ENCODE results near the gene SCAMP4. TPM values are rescaled to one million over a fixed set of nuclear protein-coding genes. Genes with fewer than 3 reads are reported as not detected.
A peak's percentile ranks its signal among the peaks of the same experiment; 100 is the strongest.

SCAMP4 gene
- total and polyA plus RNA-seq, 9 of the 15 experiments (the other 6 are each of a cell fraction or from before 2014, with no cell fraction given) = 0.81 to 45.9 (median 12.8) TPM

- TF ChIP-seq MAX (CRISPR knock-in tag; IDR thresholded peaks at IDR 0.05) (peak; percentile 64), EP400 (IDR thresholded peaks at IDR 0.05) (peak; percentile 63; the same call in 1 of the 2 replicates), NRF1 (conservative IDR thresholded peaks at IDR 0.05 in 1 of 2, IDR thresholded peaks at IDR 0.05 in 1 of 2) (peak; percentile 40 to 42; a peak in 2 of 4 replicates), POLR2G (IDR thresholded peaks at IDR 0.05; ENCODE audit: low read depth, low read length) (peak; percentile 70), CREM (IDR thresholded peaks at IDR 0.05; ENCODE audit: low read depth) (no peak), SIN3A (IDR thresholded peaks at IDR 0.05; ENCODE audit: borderline replicate concordance in 2 of 2, control insufficient read depth in 1 of 2, low read depth in 2 of 2, low read length in 2 of 2) (peak; percentile 29 to 54; a peak in 2 of 4 replicates), HCFC1 (IDR thresholded peaks at IDR 0.05; ENCODE audit: low read depth, low read length) (peak; percentile 22; the same call in 1 of the 2 replicates), ETV5 (CRISPR knock-in tag; IDR thresholded peaks at IDR 0.05; ENCODE audit: low read depth) (peak; percentile 78), CTCFL (IDR thresholded peaks at IDR 0.05; ENCODE audit: borderline replicate concordance, insufficient read depth, low read depth, low read length, poor library complexity, severe bottlenecking) (peak; percentile 33), MXI1 (IDR thresholded peaks at IDR 0.05; ENCODE audit: low read depth, low read length) (0 out of 2 replicates have a peak, but pooled peaks have one; percentile 28), SMAD3 (CRISPR knock-in tag; conservative IDR thresholded peaks at IDR 0.05) (no peak), PRMT5 (CRISPR knock-in tag; IDR thresholded peaks at IDR 0.05) (no peak), ZSCAN29 (IDR thresholded peaks at IDR 0.05) (0 out of 2 replicates have a peak, but pooled peaks have one; percentile 17), ZBTB2 (IDR thresholded peaks at IDR 0.05) (peak; percentile 41; the same call in 1 of the 2 replicates), HNRNPLL (IDR thresholded peaks at IDR 0.05; ENCODE audit: low read depth, low read length, poor library complexity, severe bottlenecking) (peak; percentile 85), ARHGAP35 (IDR thresholded peaks at IDR 0.05; ENCODE audit: partially characterized antibody) (no peak), SUPT5H (IDR thresholded peaks at IDR 0.05) (no peak; the same call in 1 of the 2 replicates), ZNF740 (CRISPR knock-in tag; IDR thresholded peaks at IDR 0.05) (0 out of 2 replicates have a peak, but pooled peaks have one; percentile 1), ZNF740 (tag; IDR thresholded peaks at IDR 0.05) (no peak)
Observed at GRCh38 chr19:1942078-1942933, 37.1 kb downstream of the SCAMP4 start (continued).

Data from K562 (cell line).